COLO668 (cell line): ENCODE results near the gene CDK19.
"Not testable (repeated sequence)": the region's sequence is repeated elsewhere in the genome, so short reads cannot be mapped to it uniquely, and the experiment has no call there.

Experiments used
- DNase-seq: peaks from one replicate; lab custom pipeline; 2025; ENCODE audit not compliant: unreplicated experiment; lab: John Stamatoyannopoulos, UW

Gene CDK19

DNA sequence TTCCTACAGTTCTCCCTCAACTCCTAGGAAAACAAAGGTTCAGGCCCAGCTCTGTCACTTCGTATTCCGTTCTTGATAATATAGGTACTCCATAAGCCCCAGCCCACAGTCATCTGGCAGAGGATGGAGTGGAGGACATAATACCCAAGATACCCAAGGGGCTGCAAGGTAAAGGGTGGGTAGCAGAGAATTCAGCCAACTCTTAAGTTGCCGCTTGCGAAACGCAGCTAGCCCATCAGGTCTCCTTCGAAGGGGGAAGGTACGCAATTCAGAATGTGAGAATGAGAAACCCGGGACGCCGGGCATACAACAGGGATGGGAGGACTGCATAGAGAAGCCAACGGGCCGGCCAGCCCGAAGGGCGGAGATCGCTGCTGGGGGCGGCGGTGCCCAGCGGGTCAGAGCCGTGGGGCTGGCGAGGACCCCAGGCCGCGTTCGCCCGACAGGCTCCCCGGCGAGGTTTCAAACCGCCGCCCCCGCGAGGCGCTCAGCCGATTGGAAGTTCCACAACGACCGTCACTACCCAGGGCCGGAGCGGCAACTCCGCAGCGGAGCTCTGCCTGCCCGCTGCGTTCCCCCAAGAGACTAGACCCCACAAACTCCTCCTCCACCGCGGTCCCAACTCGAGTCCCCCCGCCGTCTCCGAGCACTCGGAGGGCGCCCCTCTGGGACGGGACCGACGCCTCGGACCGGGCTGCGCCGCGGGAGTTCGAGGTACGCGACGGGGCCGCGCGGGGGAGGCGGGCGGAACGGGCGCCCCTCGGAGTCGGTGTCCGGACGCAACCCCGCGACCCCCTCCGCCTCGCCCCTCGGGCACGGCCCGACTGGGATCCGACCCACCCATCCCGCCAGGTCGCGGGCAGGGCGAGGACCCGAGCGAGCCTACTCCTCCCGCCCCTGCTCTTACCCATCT lies 911 bp downstream of the CDK19 start:
- DNase-seq = peak; percentile 50

DNA sequence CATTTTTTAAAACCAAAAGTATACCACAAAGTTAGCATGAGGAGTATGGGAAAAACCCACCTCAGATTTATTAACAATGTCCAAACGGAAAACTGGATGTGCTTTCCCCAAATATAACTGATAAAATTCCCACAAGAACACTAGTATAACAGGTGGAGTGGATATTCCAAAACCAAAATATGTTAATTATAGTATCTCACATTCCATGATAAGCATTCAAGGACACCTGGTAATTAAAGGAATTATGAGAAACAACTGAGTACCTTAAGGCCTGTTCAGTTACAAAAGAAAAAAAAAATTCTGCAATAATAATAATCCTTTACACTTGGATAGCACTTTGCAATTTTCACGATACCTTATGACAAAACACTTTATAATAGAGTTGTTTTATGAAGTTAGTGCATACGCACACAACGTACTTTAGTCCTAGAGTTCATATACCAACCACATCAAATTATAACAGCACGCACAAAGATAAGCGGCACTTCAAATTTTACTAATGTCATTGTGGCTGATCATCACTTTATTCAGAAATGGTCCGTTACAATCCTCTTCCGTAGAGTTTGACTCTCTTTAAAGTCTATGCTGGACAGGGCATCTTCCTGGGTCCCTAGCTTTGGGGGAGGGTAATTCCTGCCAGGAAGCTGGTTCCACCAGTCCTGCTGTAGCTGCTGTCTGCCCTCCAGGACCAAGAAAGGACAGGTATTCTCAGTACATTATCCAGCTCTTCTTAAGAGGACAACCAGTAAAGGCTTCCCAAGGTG lies 1.7 kb downstream of the CDK19 start:
- DNase-seq = peak; percentile 12

DNA sequence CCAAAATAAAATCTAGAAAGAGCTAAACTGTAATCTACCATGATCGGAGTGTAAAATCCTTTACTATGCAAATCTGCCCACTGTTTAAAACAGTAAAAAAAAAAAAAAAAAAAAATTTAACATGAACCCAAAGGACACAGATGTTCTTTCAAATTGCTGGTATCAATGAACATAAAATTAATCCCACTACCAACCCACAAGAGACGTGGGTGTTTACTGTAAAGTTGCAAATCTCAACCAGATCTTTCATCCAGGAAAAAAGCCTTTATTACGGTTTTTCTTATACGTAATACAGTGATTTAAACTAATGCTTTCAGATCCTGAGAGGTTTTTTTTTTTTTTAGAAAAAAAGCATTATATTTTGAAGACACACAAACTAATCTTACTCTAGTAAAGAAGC lies 2.5 kb downstream of the CDK19 start:
- no peak for DNase-seq

DNA sequence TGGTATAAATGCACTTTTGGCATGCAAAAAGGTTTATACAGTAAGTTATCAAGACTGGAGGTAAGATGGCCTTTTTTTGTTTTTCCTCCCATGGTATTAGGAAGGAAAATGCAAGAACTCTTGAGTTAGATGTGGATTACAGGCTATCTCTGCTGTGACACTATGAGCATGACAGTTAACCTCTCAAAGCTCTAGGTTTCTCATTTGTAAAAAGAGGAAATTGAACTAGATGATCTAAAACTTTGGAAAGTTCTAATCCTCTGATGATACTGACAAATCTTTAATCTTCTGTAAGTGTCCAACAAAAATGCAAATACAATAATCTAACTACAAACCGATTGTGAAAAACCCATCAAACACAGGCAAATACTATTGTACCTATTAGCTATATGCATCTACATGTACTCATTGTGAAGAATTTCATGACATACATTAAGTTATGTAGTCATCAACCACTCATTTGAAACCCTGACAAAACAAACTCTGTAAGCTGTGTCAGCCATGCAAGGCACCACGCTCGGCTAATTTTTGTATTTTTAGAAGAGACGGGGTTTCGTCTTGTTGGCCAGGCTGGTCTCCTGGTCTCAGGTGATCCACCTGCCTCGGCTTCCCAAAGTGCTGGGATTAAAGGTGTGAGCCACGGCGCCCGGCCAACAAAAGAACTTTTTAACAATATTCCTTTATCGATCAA lies 4.2 kb downstream of the CDK19 start:
- DNase-seq = no peak

DNA sequence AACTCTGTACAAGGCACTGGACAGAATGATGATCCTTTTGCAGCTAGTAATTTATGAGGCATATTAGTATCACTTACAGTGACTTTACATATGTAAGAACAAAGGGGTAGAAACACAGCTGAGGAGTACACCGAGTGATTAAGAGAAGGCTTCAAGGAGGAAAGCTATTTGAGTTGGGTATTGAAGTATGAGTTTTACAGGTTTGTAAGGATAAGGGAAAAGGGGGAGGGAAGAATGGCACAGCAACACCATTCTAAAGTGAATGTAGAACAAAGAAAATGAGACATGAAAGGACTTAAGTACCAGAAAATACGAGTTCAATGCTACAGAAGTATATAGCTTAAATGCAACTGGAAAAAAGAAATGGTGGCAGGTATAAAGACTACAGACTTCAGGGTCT lies 5.5 kb downstream of the CDK19 start:
- DNase-seq = no peak

DNA sequence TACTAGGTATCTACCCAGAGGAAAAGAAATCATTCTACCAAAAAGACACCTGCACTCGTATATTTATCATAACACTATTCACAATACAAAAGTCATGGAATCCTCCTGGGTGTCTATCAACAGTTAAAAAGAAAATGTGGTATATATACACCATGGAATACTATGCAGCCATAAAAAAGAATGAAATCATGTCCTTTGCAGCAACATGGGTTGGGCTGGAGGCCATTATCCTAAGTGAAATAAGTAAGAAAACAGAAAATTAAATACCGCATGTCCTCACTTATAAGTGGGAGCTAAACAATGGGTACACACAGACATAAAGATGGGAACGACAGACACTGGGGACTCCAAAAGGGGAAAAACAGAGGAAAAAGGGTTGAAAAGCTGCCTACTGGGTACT lies 13.1 kb downstream of the CDK19 start:
- not testable (repeated sequence) for DNase-seq

DNA sequence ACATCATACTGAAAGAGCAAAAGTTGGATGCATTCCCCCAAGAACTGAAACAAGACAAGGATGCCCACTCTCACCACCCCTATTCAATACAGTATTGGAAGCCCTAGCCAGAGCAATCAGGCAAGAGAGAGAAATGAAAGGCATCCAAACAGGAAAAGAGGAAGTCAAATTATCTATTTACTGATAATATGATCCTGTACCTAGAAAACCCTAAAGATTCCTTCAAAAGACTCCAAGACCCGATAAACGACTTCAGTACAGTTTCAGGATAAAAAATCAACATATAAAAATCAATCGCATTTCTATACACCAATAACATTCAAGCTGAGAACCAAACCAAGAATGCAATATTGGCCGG lies 14.5 kb downstream of the CDK19 start:
- no peak for DNase-seq

DNA sequence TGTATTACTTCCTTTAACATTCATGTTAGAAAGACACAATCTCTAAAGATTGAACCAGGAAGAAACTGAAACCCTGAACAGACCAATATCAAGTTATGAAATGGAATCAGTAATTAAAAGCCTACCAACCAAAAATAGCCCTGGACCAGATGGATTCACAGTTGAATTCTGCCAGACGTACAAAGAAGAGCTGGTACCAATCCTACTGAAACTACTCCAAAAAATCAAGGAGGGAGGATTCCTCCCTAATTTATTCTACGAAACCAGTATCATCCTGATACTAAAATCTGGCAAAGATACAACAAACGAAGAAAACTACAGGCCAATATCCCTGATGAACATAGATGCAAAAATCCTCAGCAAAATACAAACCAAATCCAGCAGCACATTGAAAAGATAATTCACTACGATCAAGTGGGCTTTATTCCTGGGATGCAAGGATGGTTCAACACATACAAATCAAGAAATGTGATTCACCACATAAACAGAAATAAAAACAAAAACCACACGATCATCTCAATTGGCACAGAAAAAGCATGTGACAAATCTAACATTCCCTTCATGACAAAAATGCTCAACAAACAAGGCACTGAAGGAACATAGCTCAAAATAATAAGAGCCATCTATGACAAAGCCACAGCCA lies 15.0 kb downstream of the CDK19 start:
- DNase-seq = no peak

DNA sequence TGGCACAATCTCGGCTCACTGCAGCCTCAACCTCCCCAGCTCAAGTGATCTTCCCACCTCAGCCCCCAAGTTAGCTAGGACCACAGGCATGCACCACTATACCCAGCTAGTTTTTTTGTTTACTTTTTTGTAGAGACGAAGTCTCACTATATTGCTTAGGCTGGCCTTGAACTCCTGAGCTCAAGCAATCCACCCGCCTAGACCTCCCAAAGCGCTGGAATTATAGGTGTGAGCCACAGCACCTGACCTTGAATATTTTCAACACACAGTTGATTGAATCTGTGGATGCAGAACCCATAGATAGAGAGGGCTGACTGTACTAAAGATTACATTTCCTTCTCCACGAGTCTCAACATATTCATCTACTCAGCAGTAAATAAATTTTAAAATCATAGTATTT lies 15.6 kb downstream of the CDK19 start:
- no peak for DNase-seq

DNA sequence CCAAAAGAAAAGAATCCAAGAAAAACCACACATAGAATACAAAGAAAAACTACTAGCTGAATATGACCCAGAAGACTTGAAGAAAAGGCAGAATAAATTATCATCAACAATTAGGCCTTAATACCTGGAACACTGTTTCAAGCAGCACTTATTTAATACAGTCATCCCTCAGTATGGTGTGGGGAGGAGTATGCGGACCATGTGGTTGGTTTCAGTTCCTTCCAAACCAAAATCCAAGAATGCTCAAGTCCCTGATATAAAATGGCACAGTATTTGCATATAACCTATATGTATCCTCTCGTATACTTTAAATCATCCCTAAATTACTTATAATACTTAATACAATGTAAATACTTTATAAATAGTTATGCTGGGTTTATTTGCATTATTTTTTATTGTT lies 16.1 kb downstream of the CDK19 start:
- no peak for DNase-seq

DNA sequence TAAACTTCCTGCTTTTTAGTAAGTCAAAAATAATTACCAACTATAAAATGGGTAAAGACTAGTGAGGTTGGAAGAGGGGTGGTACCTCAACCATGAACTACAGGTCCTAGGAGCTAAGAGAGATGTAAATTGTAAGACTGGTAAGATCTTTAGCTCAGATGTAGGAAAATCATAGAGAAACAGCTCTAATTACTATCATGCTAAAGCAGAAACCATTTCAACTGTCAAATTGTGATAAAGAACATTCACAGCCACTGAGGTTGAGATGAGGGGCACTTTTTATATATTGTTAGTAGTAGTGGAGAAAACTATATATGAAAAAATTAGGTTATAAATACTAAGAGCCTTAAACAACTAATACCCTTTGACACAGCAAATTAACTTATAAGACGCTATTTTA lies 20.0 kb downstream of the CDK19 start:
- no peak for DNase-seq

DNA sequence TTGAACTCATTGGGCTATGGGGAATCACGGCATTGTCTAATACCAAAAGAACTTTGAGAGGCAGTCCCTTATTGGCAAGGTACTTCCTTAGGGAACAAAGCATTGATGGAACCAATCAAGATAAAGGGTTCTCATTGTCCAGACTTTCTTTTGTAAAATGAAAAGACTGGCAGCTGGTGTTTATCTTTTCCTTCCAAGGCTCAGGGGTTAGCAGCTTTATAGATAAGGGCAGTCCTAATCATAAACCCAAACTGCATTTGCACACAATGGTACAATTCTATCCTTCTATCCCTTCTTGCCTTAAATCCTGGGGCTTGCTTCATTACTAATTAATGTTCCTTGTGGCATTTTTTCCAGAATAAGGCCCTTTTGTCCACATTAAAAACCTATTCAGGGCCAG lies 28.6 kb downstream of the CDK19 start:
- no peak for DNase-seq

DNA sequence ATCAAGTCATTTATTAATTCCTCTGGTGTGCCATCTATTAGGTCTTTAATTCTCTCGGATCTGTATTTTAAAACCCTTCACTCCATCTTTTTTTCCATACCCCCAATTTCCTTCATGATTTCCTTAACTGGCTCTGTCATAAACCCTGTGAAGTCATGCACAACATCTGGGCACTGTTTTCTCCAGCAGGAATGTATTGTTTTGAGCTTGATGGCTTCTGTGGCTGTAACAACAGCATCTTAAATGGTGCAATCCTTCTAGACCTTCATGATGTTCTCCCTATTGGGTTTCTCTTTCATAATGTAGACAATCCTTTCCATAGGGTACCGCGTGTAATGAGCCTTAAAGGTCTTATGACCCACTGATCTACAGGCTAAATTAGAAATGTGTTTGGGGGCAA lies 29.0 kb downstream of the CDK19 start:
- no peak for DNase-seq

DNA sequence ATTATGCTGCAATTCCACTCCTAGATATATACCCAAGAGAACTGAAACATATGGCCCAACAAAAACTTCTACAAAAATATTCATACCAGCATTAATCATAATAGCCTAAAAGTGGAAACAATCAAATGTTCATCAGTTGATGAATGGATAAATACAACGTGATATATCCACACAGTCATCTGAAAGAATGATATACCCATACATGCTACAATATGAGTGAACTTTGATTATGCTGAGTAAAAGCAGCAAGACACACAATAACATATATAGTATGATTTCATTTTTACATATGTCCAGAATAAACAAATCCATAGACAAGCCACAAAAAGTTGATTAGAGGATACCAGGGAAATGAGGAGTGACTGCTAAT lies 30.7 kb downstream of the CDK19 start:
- no peak for DNase-seq

DNA sequence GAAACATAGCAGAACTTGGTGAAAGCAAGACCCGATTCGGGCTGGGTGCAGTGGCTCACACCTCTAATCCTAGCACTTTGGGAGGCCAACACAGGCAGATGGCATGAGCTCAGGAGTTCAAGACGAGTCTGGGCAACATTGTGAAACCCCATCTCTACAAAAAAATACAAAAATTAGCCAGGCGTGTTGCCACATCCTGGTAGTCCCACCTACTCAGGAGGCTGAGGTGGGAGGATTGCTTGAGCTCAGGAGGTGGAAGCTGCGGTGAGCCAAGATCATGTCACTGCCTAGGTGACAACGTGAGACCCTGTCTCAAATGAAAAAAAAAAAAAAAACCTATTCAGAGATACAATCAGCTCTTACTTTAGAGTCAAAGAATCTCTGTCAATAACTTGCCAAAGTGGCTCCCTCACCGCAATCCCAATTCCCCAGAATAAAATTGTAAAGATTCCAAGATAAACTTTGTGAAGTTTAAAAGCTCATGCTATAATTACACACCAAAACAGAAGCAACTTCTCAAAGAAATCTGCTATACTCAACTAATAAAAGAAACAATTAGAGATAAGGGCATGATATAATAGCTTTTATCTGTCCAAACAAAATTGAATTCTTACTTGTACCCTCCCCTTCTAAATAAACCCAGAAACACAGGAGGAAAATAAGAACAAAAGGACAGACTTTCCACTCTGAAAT lies 33.6 kb downstream of the CDK19 start:
- DNase-seq = no peak

DNA sequence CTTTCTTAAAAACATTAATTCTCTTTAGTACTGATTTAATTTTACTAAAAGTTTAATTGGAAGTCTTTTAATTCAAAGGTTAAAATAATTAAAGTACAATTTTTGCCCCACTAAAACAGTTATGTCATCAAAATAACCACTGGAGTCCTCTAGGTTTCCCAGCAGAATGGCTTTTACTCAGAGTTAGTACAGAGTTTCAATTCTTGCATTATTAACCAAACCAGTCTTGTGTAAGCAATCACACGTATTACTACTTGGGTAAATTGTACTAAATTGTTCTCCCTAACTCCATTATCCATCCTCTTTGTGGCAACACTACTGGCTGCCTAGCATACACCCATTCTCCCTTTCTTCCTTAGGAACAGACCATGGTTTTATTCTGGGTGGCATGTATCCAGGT lies 36.9 kb downstream of the CDK19 start:
- no peak for DNase-seq

DNA sequence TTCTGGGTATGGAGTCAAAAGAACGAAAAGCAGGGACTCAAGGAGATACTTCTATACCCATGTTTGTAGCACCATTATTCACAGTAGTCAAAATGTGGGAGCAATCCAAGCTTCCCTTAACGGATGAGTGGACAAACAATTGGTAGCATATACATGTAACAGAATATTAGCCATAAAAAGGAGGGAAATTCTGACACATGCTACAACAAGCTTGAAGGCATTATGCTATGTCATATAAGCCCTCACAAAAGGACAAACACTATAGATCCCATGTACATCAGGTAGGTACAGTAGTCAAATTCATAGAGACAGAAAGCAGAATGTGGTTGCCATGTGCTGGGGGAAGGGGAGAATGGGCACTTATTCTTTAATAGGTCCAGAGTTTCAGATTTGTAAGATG lies 37.6 kb downstream of the CDK19 start:
- no peak for DNase-seq

DNA sequence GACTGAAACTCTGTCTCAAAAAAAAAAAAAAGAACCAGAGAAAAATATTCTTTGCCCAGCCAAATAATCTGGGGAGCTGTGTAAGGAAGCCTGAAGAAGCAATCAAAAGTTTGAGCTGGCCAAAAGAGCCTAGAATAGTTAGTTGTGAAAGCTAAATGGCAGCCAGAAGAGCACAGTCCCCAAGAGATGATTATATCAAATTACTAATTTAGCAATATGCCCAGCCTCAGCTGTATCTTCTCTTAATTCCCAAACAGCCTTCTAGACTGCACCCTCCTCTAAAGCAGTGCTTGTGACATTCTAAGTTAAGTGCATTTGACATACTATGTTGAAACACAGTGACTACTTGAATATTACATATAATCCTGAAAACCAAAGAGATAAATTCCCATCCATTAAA lies 38.9 kb downstream of the CDK19 start:
- no peak for DNase-seq

DNA sequence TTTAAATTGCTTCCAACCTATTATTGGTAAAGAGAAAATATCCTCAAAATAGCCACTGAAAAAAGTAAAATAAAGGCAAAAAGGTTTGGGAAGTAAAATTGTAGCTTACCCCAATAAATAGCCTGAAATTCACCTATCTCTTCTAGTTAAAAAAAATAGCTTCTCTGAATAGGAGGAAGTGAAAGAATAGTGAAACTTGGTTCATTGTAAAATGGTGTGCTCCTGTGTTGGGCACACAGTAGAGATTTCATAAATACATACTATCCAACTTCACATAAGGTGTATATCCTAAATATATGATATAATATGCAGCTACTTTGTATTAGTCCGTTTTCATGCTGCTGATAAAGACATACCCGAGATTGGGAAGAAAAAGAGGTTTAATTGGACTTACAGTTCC lies 45.3 kb downstream of the CDK19 start:
- DNase-seq = no peak

DNA sequence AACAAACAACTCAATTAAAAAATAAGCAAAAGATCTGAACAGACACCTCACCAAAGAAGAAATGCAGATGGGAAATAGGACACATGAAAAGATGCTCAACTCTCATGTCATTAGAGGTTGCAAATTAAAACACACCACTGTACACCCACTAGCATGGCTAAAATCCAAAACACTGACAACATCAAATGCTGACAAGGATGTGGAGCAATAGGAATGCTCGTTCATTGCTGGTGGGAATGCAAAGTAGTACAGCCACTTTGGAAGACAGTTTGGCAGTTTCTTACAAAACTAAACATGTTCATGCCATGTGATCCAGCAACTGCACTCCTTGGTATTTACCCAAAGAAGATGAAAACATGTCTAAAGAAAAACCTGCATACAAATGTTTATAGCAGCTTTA lies 47.2 kb downstream of the CDK19 start:
- DNase-seq = no peak

DNA sequence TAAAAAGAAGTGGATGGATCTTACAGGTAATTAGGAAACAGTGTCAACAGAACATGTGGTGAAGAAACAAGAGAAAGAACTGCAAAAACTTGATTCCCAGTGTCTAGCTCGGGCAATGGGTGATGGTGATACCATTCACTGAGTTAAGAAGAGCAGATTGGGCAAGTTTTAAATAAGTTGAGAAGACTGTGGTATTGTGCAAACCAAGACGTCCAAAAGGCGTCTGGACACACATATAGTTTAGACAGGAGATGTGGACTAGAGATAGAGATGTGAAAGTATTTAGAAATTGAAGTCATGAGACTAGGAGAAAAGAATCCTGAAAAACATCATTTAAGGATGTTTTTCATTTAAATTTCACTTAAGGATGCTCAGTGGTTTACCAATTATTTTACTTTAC lies 53.9 kb downstream of the CDK19 start:
- no peak for DNase-seq
